GM12873 (cell line): ENCODE data around the gene MAP1LC3B2.

ENCODE experiments used
- TF ChIP-seq, protein P1 (sequence below): IDR thresholded peaks from 2 replicates; pipeline ENCODE4 v1.5.1; 2012; ENCODE audit warnings: low read depth, mild to moderate bottlenecking, moderate library complexity, low read length, control low read depth; ENCODE audit not compliant: insufficient read depth; ENCODE audit errors: missing control alignments

MAP1LC3B2 gene

DNA sequence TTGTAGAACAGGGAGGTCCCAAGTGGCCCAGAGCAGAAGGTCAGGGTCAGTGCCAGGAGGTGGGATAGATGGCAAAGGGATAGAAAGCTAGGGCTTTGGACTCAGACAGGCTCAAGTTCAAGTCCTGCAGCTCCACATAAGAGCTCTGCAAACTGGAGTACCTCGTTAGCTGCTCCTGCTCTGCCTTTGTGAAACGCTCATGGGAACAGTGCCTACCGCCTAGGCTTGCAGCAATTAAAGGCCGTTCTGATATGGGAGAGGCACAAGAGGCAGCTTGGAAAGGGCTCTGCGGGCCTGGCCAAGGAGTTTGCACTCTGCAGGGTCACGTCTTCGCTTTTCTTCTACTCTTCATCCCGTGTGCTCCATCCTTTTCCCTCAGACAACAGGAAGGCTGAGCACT lies 54.1 kb downstream of the MAP1LC3B2 start:
- TF ChIP-seq, protein P1, sequence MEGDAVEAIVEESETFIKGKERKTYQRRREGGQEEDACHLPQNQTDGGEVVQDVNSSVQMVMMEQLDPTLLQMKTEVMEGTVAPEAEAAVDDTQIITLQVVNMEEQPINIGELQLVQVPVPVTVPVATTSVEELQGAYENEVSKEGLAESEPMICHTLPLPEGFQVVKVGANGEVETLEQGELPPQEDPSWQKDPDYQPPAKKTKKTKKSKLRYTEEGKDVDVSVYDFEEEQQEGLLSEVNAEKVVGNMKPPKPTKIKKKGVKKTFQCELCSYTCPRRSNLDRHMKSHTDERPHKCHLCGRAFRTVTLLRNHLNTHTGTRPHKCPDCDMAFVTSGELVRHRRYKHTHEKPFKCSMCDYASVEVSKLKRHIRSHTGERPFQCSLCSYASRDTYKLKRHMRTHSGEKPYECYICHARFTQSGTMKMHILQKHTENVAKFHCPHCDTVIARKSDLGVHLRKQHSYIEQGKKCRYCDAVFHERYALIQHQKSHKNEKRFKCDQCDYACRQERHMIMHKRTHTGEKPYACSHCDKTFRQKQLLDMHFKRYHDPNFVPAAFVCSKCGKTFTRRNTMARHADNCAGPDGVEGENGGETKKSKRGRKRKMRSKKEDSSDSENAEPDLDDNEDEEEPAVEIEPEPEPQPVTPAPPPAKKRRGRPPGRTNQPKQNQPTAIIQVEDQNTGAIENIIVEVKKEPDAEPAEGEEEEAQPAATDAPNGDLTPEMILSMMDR: no peak

DNA sequence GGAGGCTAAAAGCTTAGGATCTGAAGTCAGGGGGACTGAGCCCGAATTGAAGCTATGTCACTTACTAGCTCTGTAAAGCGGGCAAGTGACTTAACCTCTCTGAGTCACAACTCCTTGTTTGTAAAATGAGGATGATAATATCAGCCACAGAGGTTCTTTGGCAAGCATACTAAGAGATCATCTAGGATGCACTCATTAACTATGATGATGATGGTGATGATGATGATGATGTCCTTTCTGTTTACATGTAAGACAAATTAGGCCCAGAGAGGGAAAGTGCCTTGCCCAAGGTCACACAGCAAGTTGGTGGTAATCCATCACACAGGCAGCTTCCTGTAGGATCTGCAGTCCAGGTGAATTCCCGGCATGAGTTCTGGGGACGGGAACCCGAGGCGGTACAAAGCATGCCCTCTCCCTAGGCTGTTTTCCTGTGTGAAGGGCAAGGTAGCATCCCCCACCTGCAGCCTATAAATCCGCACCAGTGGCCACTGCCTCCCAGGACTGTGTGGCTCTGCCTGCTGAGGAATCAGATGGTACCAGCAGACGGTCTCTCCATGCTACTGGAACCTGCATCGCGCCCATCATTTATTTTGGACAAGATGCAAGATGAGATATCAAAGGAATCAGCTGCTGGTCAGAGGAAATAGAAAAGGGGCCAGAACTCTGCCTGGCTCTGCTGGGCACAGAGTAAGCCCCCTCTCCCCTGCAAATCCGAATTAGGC lies 55.2 kb downstream of the MAP1LC3B2 start:
- TF ChIP-seq, protein P1: no peak

DNA sequence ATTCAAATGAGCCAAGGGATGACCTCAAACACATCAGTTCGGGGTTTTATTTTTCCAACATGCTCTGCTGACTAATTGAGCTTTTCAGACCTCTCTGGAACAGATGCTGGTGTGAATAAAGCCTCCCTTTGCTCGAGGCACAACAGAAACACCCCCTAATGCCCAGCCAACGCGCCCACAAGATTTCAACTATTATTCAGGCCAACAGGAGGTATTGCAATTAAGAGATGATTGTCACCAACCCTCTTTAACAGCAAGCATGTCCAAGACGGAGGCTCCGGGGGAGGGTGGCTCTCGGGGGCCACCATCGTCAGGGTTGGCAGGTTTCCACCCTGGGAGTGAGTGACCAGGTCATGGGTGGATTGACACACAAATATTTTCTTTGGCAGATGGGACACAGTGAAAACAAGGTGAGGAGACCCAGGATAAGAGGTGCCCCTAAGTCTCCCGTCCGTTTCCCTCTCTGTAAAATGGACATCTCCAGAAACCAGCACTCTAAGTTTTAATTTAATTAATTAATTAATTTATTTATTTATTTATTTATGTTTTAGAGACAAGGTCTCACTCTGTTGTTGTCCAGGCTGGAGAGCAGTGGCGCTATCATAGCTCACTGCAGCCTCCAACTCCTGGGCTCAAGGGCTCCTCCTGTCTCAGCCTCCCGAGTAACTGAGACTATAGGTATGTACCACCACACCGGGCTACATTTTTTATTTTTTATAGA lies 56.1 kb downstream of the MAP1LC3B2 start:
- TF ChIP-seq, protein P1: no peak

DNA sequence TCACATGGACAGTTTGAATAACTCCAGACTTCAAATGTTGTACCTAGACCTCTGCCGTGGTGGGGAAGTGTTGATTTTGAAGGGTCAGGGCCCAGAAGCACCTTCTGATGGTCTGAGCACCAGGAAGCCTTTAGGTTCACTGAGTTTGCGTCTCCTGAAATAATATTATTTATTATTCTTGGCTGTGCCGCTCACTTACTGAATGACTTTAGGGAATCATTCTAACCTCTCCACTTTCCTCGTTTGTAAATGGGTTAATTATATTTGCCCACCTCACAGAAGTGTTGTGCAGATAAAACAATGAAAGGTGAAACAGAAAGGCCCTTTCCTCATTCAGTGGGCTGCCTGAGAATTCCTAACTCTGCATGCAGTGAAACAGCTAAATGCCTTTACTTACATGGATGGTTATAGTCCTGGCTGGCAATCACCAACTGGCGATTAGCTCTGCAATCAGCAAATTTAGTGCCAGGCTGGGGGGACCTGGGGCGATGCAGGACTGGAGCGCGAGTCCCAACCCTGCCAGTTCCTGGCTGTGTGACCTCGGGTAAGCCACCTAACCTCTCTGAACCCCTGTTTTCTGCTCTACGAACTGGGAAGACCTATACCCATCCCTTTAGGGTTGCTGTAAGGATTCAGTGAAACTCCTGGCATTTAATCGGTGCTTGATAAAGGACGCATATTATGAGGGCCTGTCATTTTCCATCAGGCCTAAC lies 57.5 kb downstream of the MAP1LC3B2 start:
- TF ChIP-seq, protein P1: no peak

DNA sequence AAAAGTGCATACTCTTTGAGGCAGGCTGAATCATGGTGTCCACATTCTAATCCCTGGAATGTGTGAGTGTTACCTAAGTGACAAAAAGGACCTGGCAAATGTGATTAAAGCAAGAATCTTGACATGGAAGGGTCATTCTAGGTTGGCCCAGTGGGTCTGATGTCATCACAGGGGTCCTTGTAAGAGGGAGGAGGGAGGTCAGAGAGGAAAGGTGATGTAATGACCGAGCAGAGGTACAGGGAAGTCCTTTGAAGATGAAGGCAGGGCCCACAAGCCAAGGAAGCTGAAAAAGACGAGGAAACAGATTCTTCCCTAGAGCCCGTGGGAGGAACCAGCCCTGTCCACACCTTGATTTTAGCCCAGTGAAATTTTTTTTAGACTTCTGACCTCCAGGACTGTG lies 60.1 kb downstream of the MAP1LC3B2 start:
- TF ChIP-seq, protein P1: no peak

DNA sequence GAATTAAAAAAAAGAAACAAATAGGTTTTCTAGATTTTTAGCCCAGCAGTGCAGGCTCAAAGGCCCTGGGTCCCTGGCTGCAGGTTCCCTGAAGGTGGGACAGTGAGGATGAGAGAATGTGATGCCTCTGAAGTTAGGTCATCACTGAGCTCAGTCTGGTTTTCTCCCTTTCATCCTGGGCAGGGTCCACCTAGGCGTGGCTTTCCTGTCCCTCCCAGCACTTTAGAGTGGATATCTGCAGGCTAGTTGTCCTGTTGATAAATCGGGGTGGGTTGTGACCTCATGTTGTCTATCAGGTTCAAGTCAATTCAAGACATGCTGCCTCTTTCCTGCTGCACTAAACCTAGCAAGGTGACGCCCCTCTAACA lies 60.9 kb downstream of the MAP1LC3B2 start:
- TF ChIP-seq, protein P1: no peak
